ENCODE data around the gene CMSS1.
A peak's percentile ranks its signal among the peaks of the same experiment; 100 is the strongest.

The CMSS1 gene

GRCh38 chr3:99810403-99810802 is 7.3 kb upstream of the CMSS1 start:
- no peak overlapping the region for H3K4me3 ChIP-seq (ENCODE audit: low read depth, low read length)
- TF ChIP-seq CTCF (IDR thresholded peaks at IDR 0.05; ENCODE audit: borderline replicate concordance, insufficient read depth, low read depth, low read length), result no peak

- no peak for TF ChIP-seq CTCF (IDR thresholded peaks at IDR 0.05; ENCODE audit: borderline replicate concordance, insufficient read depth, low read depth, low read length)
- H3K4me3 ChIP-seq (ENCODE audit: low read depth, low read length), result peak overlapping the region; percentile 67
Observed at GRCh38 chr3:99817047-99817436, 620 bp upstream of the CMSS1 start.

GRCh38 chr3:99818818-99819217 is 1.2 kb downstream of the CMSS1 start:
- TF ChIP-seq CTCF (IDR thresholded peaks at IDR 0.05; ENCODE audit: borderline replicate concordance, insufficient read depth, low read depth, low read length), result no peak
- H3K4me3 ChIP-seq (ENCODE audit: low read depth, low read length), result no peak overlapping the region

GRCh38 chr3:99823723-99824711 is 6.4 kb downstream of the CMSS1 start:
- H3K4me3 ChIP-seq (ENCODE audit: low read depth, low read length), result no peak overlapping the region
- no peak for TF ChIP-seq CTCF (IDR thresholded peaks at IDR 0.05; ENCODE audit: borderline replicate concordance, insufficient read depth, low read depth, low read length)

GRCh38 chr3:99825004-99825640 is 7.5 kb downstream of the CMSS1 start:
- no peak for TF ChIP-seq CTCF (IDR thresholded peaks at IDR 0.05; ENCODE audit: borderline replicate concordance, insufficient read depth, low read depth, low read length)
- H3K4me3 ChIP-seq (ENCODE audit: low read depth, low read length), result no peak overlapping the region

GRCh38 chr3:99829844-99830243 is 12.2 kb downstream of the CMSS1 start:
- TF ChIP-seq CTCF (IDR thresholded peaks at IDR 0.05; ENCODE audit: borderline replicate concordance, insufficient read depth, low read depth, low read length), result no peak
- no peak overlapping the region for H3K4me3 ChIP-seq (ENCODE audit: low read depth, low read length)
